GM12873 (cell line): ENCODE data around the gene SERPINC1.

Experiments used
- CTCF ChIP-seq: IDR thresholded peaks from 2 replicates; pipeline ENCODE4 v1.5.1; 2012; ENCODE audit warnings: low read depth, mild to moderate bottlenecking, moderate library complexity, low read length, control low read depth; ENCODE audit not compliant: insufficient read depth; ENCODE audit errors: missing control alignments

Gene SERPINC1

GRCh38 chr1:173865468-173866164, 51.5 kb downstream of the SERPINC1 start:
- no peak for TF ChIP-seq CTCF

- no peak for TF ChIP-seq CTCF
Measured at GRCh38 chr1:173864179-173864867, 52.8 kb downstream of the SERPINC1 start.

- no peak for TF ChIP-seq CTCF
Measured at GRCh38 chr1:173863224-173864161, 53.6 kb downstream of the SERPINC1 start.

- TF ChIP-seq CTCF: no peak
Measured at GRCh38 chr1:173862769-173863223, 54.3 kb downstream of the SERPINC1 start.

GRCh38 chr1:173861731-173862145, 55.4 kb downstream of the SERPINC1 start:
- TF ChIP-seq CTCF: no peak

GRCh38 chr1:173860065-173860464, 57.1 kb downstream of the SERPINC1 start:
- no peak for TF ChIP-seq CTCF
